Dedifferentiated amniotic fluid mesenchymal stem cell (primary cell): ENCODE data around the gene RABGEF1.

Source experiments
- DNase-seq: peaks from one replicate; pipeline ENCODE4 v3.0.0-alpha.2; 2016; ENCODE audit errors: extremely low spot score

The RABGEF1 gene

GRCh38 chr7:66847879-66848790 is 107.6 kb downstream of the RABGEF1 start:
- DNase-seq, result no peak

GRCh38 chr7:66859339-66859738 is 118.8 kb downstream of the RABGEF1 start:
- no peak for DNase-seq

- DNase-seq, result no peak
Measured at GRCh38 chr7:66859794-66860645, 119.5 kb downstream of the RABGEF1 start.

- no peak for DNase-seq
Measured at GRCh38 chr7:66860767-66861166, 120.2 kb downstream of the RABGEF1 start.
